WTC11 (cell line): ENCODE measurements around the gene C17orf107. TPM values are rescaled to one million over a fixed set of nuclear protein-coding genes. Genes with fewer than 3 reads are reported as not detected.
A peak's percentile ranks its signal among the peaks of the same experiment; 100 is the strongest.

Experiments used
- ATAC-seq: fragments of 200-7000 bp; cut with Tn5 transposase; 2 replicates; pipeline ENCODE4 v1.10.0; 2021; ENCODE audit warnings: mild to moderate bottlenecking, moderate library complexity
- CTCF ChIA-PET: fragments of 300-600 bp; sonication (Branson Sonifier 250); formaldehyde crosslinking; loops from one replicate; lab custom pipeline; 2021; ENCODE audit warnings: antibody characterized with exemption; lab: Charles Lee
- POLR2A ChIA-PET: fragments of 350-600 bp; sonication (Branson Sonifier 250); formaldehyde crosslinking; loops from one replicate; lab custom pipeline; 2021; ENCODE audit warnings: antibody characterized with exemption; lab: Charles Lee
- DNase-seq: peaks from one replicate; pipeline ENCODE4 v3.0.0; 2021; ENCODE audit warnings: low spot score
- H3K27ac Mint-ChIP-seq: 2 replicates; pipeline ENCODE4 v1.8.0; 2021; ENCODE audit warnings: mixed read lengths
- H3K27me3 Mint-ChIP-seq: 2 replicates; pipeline ENCODE4 v1.8.0; 2021; ENCODE audit warnings: low read depth, mild to moderate bottlenecking, moderate library complexity, mixed read lengths
- H3K36me3 Mint-ChIP-seq: 2 replicates; pipeline ENCODE4 v1.8.0; 2021; ENCODE audit warnings: mixed read lengths
- H3K4me1 Mint-ChIP-seq: 2 replicates; pipeline ENCODE4 v1.8.0; 2022; ENCODE audit warnings: mixed read lengths
- H3K4me3 Mint-ChIP-seq: 2 replicates; pipeline ENCODE4 v1.8.0; 2021; ENCODE audit warnings: mild to moderate bottlenecking, moderate library complexity, mixed read lengths
- H3K9me3 Mint-ChIP-seq: 2 replicates; pipeline ENCODE4 v1.8.0; 2021; ENCODE audit warnings: mixed read lengths
- ATF1 ChIP-seq: sonication (generic); formaldehyde crosslinking; IDR thresholded peaks from 2 replicates; pipeline ENCODE4 v1.8.1; 2023; ENCODE audit warnings: mild to moderate bottlenecking, moderate library complexity, missing genetic modification reagents
- CREB1 ChIP-seq: sonication (generic); formaldehyde crosslinking; IDR thresholded peaks from 2 replicates; pipeline ENCODE4 v1.8.0; 2023; ENCODE audit warnings: mild to moderate bottlenecking, missing genetic modification reagents
- ELF4 ChIP-seq: sonication (generic); formaldehyde crosslinking; IDR thresholded peaks from 2 replicates; pipeline ENCODE4 v1.8.1; 2022; ENCODE audit warnings: low read depth, mild to moderate bottlenecking, moderate library complexity, missing genetic modification reagents
- EMX1 ChIP-seq: fragments of 250-450 bp; sonication (Bioruptor Pico); IDR thresholded peaks from 2 replicates; pipeline ENCODE4 v1.8.0; 2021; ENCODE audit warnings: mild to moderate bottlenecking
- ESRRA ChIP-seq: sonication (generic); formaldehyde crosslinking; IDR thresholded peaks from 2 replicates; pipeline ENCODE4 v1.8.1; 2022; ENCODE audit warnings: mild to moderate bottlenecking, missing genetic modification reagents, borderline replicate concordance
- ETV6 ChIP-seq: sonication (generic); formaldehyde crosslinking; IDR thresholded peaks from 2 replicates; pipeline ENCODE4 v1.8.1; 2022; ENCODE audit warnings: mild to moderate bottlenecking, missing genetic modification reagents
- GABPB1 ChIP-seq: sonication (generic); formaldehyde crosslinking; IDR thresholded peaks from 2 replicates; pipeline ENCODE4 v1.8.1; 2023; ENCODE audit warnings: mild to moderate bottlenecking, missing genetic modification reagents
- GRHL2 ChIP-seq: fragments of 250-450 bp; sonication (Bioruptor Pico); IDR thresholded peaks from 2 replicates; pipeline ENCODE4 v1.8.0; 2022; ENCODE audit warnings: mild to moderate bottlenecking, moderate library complexity; ENCODE audit not compliant: insufficient replicate concordance, severe bottlenecking
- GTF2I ChIP-seq: fragments of 250-450 bp; sonication (Bioruptor Pico); conservative IDR thresholded peaks from 2 replicates; pipeline ENCODE4 v1.4.0; 2021; ENCODE audit warnings: mild to moderate bottlenecking
- HMGA2 ChIP-seq: fragments of 250-450 bp; sonication (Bioruptor Pico); IDR thresholded peaks from 2 replicates; pipeline ENCODE4 v1.4.0; 2021; ENCODE audit warnings: mild to moderate bottlenecking, moderate library complexity
- PRDM15 ChIP-seq: sonication (generic); formaldehyde crosslinking; IDR thresholded peaks from 2 replicates; pipeline ENCODE4 v1.8.0; 2022; ENCODE audit warnings: missing genetic modification reagents
- RELA ChIP-seq: sonication (generic); formaldehyde crosslinking; IDR thresholded peaks from 2 replicates; pipeline ENCODE4 v1.8.1; 2022; ENCODE audit warnings: missing genetic modification reagents, mild to moderate bottlenecking, borderline replicate concordance
- SMAD3 ChIP-seq: sonication (generic); formaldehyde crosslinking; IDR thresholded peaks from 2 replicates; pipeline ENCODE4 v1.8.0; 2022; ENCODE audit warnings: missing genetic modification reagents, mild to moderate bottlenecking, borderline replicate concordance
- ZBTB43 ChIP-seq: sonication (generic); formaldehyde crosslinking; IDR thresholded peaks from 2 replicates; pipeline ENCODE4 v1.8.1; 2023; ENCODE audit warnings: mild to moderate bottlenecking, missing genetic modification reagents
- ZNF121 ChIP-seq: sonication (generic); formaldehyde crosslinking; IDR thresholded peaks from 2 replicates; pipeline ENCODE4 v1.8.0; 2023; ENCODE audit warnings: missing genetic modification reagents
- ZNF425 ChIP-seq: fragments of 250-450 bp; sonication (Bioruptor Pico); conservative IDR thresholded peaks from 2 replicates; pipeline ENCODE4 v1.9.0; 2021; ENCODE audit warnings: mild to moderate bottlenecking
- ZNF512 ChIP-seq: sonication (generic); formaldehyde crosslinking; IDR thresholded peaks from 2 replicates; pipeline ENCODE4 v1.8.1; 2022; ENCODE audit warnings: missing genetic modification reagents, borderline replicate concordance
- total RNA-seq: library from RNA; stranded (reverse); gene quantifications from 3 replicates; pipeline ENCODE4 v1.2.3, GENCODE V29; 2021
- TF ChIP-seq, protein P1 (sequence below): sonication (generic); formaldehyde crosslinking; conservative IDR thresholded peaks from 2 replicates; pipeline ENCODE4 v1.8.1; 2023; ENCODE audit warnings: mild to moderate bottlenecking, low read depth, missing genetic modification reagents, moderate library complexity
- TF ChIP-seq, protein P2 (sequence below): sonication (generic); formaldehyde crosslinking; IDR thresholded peaks from 2 replicates; pipeline ENCODE4 v1.8.1; 2023; ENCODE audit warnings: mild to moderate bottlenecking, missing genetic modification reagents, moderate library complexity
- TF ChIP-seq, protein P3 (sequence below): fragments of 250-450 bp; sonication (Bioruptor Pico); IDR thresholded peaks from 2 replicates; pipeline ENCODE4 v1.9.0; 2021; ENCODE audit warnings: moderate library complexity, mild to moderate bottlenecking, inconsistent platforms, borderline replicate concordance

Gene C17orf107
- total RNA-seq, 1 experiment from 2014 or later = 8.7 TPM

DNA sequence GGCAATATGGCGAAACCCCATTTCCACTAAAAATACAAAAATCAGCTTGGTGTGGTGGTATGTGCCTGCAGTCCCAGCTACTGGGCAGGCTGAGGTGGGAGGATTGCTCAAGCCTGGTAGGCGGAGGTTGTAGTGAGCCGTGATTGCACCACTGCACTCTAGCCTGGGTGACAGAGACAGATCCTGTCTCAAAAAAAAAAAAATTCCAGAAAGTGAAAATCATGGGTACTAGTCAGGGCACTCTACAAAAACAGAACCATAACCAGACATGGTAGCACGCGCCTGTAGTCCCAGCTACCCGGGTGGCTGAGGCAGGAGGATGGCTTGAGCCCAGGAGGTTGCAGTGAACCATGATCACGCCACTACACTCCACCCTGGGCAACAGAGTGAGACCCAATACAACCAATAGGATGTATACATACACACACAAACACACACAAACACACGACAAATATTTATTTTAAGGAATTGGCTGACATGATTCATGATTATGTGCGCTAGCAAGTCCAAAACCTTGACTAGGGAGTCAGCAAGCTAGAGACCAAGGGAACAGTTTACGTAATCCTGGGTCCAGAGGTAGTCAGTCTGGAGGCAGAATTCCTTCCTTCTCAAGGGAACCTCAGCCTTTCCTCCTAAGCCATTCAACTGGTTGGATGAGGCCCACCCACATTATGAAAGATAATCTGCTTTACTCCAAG, 21.2 kb downstream of the C17orf107 start:
- Mint-ChIP-seq H3K27ac (no peak overlapping the region), H3K4me1 (peaks cover 7% of the 10 kb centered on the region), H3K27me3 (no peaks in the 10 kb centered on the region; the same call in 1 of the 2 replicates), H3K4me3 (no peak overlapping the region), H3K9me3 (no peaks in the 10 kb centered on the region), H3K36me3 (no peaks in the 10 kb centered on the region)
- DNase-seq = no peak
- CTCF ChIA-PET = interaction anchor here (1.0 to 5.0 kb wide), 2 partner anchors 11 to 354 kb away, joined by 3 to 36 read pairs; no protein-coding TSS in a partner anchor
- POLR2A ChIA-PET = interaction anchor here (2.2 kb wide), 1 partner anchor 12 kb away, joined by 12 read pairs; no protein-coding TSS in a partner anchor
- no peak for ATAC-seq
- TF ChIP-seq ATF1 (no peak), ZNF121 (peak; percentile 18; the same call in 1 of the 2 replicates)

DNA sequence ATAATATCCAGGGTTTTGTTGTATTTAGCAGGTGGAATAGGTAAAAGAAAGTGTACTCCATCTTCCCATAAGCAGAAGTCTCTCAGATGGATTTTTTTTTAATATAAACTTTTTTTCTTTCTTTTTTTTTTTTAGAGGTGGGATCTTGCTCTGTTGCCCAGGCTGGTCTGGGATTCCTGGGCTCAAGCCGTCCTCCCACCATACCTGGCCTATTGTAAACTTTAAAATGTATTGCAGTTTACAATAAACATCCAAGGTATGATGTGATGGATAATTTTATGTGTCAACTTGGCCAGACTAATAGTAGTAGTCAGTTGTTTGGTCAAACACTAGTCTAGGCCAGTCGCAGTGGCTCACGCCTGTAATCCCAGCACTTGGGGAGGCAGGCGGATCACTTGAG, 22.0 kb downstream of the C17orf107 start:
- H3K9me3 Mint-ChIP-seq = no peaks in the 10 kb centered on the region
- peaks cover 7% of the 10 kb centered on the region for H3K4me1 Mint-ChIP-seq
- TF ChIP-seq RELA (CRISPR knock-in tag) (no peak), ETV6 (no peak), ZNF512 (CRISPR knock-in tag) (no peak), GRHL2 (no peak), ZBTB43 (CRISPR knock-in tag) (no peak), ZNF425 (CRISPR knock-in tag) (no peak), PRDM15 (CRISPR knock-in tag) (no peak), GABPB1 (CRISPR knock-in tag) (no peak), SMAD3 (no peak), ZNF121 (no peak), EMX1 (CRISPR knock-in tag) (no peak), HMGA2 (CRISPR knock-in tag) (no peak), ELF4 (no peak), GTF2I (CRISPR knock-in tag) (no peak), CREB1 (no peak), ESRRA (CRISPR knock-in tag) (no peak)
- TF ChIP-seq, protein P1, sequence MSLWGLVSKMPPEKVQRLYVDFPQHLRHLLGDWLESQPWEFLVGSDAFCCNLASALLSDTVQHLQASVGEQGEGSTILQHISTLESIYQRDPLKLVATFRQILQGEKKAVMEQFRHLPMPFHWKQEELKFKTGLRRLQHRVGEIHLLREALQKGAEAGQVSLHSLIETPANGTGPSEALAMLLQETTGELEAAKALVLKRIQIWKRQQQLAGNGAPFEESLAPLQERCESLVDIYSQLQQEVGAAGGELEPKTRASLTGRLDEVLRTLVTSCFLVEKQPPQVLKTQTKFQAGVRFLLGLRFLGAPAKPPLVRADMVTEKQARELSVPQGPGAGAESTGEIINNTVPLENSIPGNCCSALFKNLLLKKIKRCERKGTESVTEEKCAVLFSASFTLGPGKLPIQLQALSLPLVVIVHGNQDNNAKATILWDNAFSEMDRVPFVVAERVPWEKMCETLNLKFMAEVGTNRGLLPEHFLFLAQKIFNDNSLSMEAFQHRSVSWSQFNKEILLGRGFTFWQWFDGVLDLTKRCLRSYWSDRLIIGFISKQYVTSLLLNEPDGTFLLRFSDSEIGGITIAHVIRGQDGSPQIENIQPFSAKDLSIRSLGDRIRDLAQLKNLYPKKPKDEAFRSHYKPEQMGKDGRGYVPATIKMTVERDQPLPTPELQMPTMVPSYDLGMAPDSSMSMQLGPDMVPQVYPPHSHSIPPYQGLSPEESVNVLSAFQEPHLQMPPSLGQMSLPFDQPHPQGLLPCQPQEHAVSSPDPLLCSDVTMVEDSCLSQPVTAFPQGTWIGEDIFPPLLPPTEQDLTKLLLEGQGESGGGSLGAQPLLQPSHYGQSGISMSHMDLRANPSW (CRISPR knock-in tag) = no peak
- TF ChIP-seq, protein P2, sequence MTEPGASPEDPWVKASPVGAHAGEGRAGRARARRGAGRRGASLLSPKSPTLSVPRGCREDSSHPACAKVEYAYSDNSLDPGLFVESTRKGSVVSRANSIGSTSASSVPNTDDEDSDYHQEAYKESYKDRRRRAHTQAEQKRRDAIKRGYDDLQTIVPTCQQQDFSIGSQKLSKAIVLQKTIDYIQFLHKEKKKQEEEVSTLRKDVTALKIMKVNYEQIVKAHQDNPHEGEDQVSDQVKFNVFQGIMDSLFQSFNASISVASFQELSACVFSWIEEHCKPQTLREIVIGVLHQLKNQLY (CRISPR knock-in tag) = no peak
- TF ChIP-seq, protein P3, sequence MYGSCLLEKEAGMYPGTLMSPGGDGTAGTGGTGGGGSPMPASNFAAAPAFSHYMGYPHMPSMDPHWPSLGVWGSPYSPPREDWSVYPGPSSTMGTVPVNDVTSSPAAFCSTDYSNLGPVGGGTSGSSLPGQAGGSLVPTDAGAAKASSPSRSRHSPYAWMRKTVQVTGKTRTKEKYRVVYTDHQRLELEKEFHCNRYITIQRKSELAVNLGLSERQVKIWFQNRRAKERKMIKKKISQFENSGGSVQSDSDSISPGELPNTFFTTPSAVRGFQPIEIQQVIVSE (CRISPR knock-in tag) = no peak
- no peak for DNase-seq
- no peak for ATAC-seq
- ChIA-PET CTCF (interaction anchor here (5.0 kb wide), 1 partner anchor 12 kb away, joined by 36 read pairs; no protein-coding TSS in a partner anchor), POLR2A (no interaction called here)
- H3K27ac Mint-ChIP-seq = no peak overlapping the region
- no peaks in the 10 kb centered on the region for H3K36me3 Mint-ChIP-seq
- H3K27me3 Mint-ChIP-seq = no peaks in the 10 kb centered on the region; the same call in 1 of the 2 replicates
- H3K4me3 Mint-ChIP-seq = no peak overlapping the region
